ENCODE measurements around the gene LAMC3. TPM values are rescaled to one million over a fixed set of nuclear protein-coding genes. Genes with fewer than 3 reads are reported as not detected.

Gene LAMC3
- total RNA-seq, 4 donors from 2014 or later: 0.82 to 6.6 (median 3.9) TPM

DNA sequence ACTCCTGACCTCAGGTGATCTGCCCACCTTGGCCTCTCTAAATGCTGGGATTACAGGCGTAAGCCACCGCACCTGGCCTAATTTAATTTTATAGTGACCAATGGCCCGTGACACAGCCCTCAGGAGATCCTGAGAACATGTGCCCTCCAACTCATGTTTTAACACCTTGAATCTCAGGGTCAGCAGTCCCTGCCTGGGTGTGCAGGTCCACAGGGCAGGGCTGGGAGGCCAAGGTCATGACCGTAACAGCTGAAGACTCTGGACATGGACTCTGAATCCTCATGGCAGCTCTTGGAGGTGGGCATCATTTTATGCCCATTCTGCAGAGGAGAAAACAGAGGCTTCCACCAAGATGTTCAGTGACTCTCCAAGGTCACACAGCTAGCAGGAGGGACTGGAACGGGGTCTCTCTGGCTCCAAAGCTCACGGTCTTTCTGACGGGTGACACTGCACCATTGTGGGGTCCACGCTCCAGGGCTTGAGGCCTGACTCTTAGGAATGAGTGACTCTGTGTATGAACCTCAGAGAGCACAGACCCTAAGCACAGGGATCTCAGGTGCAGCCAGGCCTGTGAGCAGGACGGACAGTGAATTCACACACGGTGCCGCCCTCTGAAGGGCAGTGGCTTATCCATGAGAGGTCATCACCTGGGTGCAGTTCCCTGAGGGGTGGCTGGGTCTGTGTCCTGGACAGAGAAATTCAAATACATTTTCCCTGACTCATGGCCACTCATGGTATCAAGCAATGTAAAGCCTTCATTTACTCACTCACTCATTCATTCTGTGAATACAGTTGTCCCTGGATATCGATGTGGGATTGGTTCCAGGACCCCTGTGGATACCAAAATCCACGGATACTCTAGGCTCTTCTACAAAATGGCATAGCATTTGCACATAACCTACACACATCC lies 32.8 kb upstream of the LAMC3 start:
- Histone ChIP-seq H3K4me3 (no peak overlapping the region), H3K27ac (no peak overlapping the region), H3K4me1 (no peaks in the 10 kb centered on the region), H3K9me3 (no peaks in the 10 kb centered on the region), H3K27me3 (peaks cover 32% of the 10 kb centered on the region), H3K36me3 (no peaks in the 10 kb centered on the region)
- 80% methylated on average over 13 of the region's 13 CpGs; no CpG with 5 or more reads in 1 of the 2 donors for WGBS, 2 donors (ENCODE audit: low coverage in 1 of 2)
- in situ Hi-C loops (cut with MboI; ENCODE audit: low pct_ligation_motif_present in 1 of 4, low pct_unique_long_range_greater_than_20kb in 1 of 4, low sequenced_read_pairs in 3 of 4): no loop called here
- intact Hi-C loops (cut with DNase I; ENCODE audit: low total_unique reads): no loop called here
- TF ChIP-seq POLR2A (IDR thresholded peaks at IDR 0.05) (no peak), CTCF (IDR thresholded peaks at IDR 0.05) (no peak), EP300 (IDR thresholded peaks at IDR 0.05; ENCODE audit: low read depth) (no peak), POLR2AphosphoS5 (IDR thresholded peaks at IDR 0.05) (no peak)
- no peak for DNase-seq

- H3K9me3 ChIP-seq: no peaks in the 10 kb centered on the region
- DNase-seq: no peak
- peaks cover 19% of the 10 kb centered on the region for H3K27me3 ChIP-seq
- H3K4me3 ChIP-seq: no peak overlapping the region
- intact Hi-C loops (cut with DNase I; ENCODE audit: low total_unique reads): no loop called here
- no peaks in the 10 kb centered on the region for H3K36me3 ChIP-seq
- no peaks in the 10 kb centered on the region for H3K4me1 ChIP-seq
- WGBS, 2 donors (ENCODE audit: low coverage in 1 of 2): 59 to 73% methylated on average over 3 to 16 of the region's 16 CpGs
- H3K27ac ChIP-seq: no peak overlapping the region
- TF ChIP-seq EP300 (IDR thresholded peaks at IDR 0.05; ENCODE audit: low read depth) (no peak), POLR2AphosphoS5 (IDR thresholded peaks at IDR 0.05) (no peak), CTCF (IDR thresholded peaks at IDR 0.05) (no peak)
- in situ Hi-C loops (cut with MboI; ENCODE audit: low pct_ligation_motif_present in 1 of 4, low pct_unique_long_range_greater_than_20kb in 1 of 4, low sequenced_read_pairs in 3 of 4): no loop called here
Measured at GRCh38 chr9:130977811-130978221, 31.2 kb upstream of the LAMC3 start.

- no peak for DNase-seq
- WGBS, 2 donors (ENCODE audit: low coverage in 1 of 2): 75 to 84% methylated on average over 2 to 20 of the region's 20 CpGs
- Histone ChIP-seq H3K4me1 (no peaks in the 10 kb centered on the region), H3K36me3 (no peaks in the 10 kb centered on the region), H3K4me3 (no peak overlapping the region), H3K27ac (no peak overlapping the region), H3K9me3 (no peaks in the 10 kb centered on the region), H3K27me3 (no peaks in the 10 kb centered on the region)
- no peak for TF ChIP-seq POLR2A (IDR thresholded peaks at IDR 0.05)
- no peak for TF ChIP-seq EP300 (IDR thresholded peaks at IDR 0.05; ENCODE audit: low read depth)
- TF ChIP-seq POLR2AphosphoS5 (IDR thresholded peaks at IDR 0.05): no peak
- no peak for TF ChIP-seq CTCF (IDR thresholded peaks at IDR 0.05)
- intact Hi-C loops (cut with DNase I; ENCODE audit: low total_unique reads) (loop anchor here (5.0 kb wide), 1 partner anchor 1988 kb away; no protein-coding TSS in a partner anchor), in situ Hi-C loops (cut with MboI; ENCODE audit: low pct_ligation_motif_present in 1 of 4, low pct_unique_long_range_greater_than_20kb in 1 of 4, low sequenced_read_pairs in 3 of 4) (no loop called here)
Measured at GRCh38 chr9:130979591-130980385, 29.2 kb upstream of the LAMC3 start.

DNA sequence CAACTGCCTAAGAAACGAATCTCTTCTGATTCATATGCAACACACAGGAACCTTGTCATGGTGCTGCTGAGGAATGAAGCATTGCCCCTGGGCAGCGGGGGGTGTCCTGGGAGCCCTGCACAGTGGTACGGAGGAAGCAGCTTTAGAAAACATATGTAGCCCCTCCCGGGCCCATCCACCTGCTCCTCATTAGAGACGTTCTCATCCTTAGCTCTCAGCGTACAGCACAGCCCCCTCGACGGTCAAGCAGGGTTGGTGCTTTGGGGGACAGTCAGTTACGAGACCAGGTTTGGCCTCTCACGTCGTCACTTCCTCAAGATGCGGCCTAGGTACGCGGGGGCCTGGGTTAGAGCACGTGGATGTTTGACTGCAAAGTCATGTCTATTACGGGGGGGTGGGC lies 28.4 kb upstream of the LAMC3 start:
- Histone ChIP-seq H3K36me3 (no peaks in the 10 kb centered on the region), H3K9me3 (no peaks in the 10 kb centered on the region), H3K27me3 (no peaks in the 10 kb centered on the region), H3K4me3 (no peak overlapping the region), H3K27ac (no peak overlapping the region), H3K4me1 (no peaks in the 10 kb centered on the region)
- in situ Hi-C loops (cut with MboI; ENCODE audit: low pct_ligation_motif_present in 1 of 4, low pct_unique_long_range_greater_than_20kb in 1 of 4, low sequenced_read_pairs in 3 of 4): no loop called here
- 74% methylated on average over 16 of the region's 16 CpGs; no CpG with 5 or more reads in 1 of the 2 donors for WGBS, 2 donors (ENCODE audit: low coverage in 1 of 2)
- intact Hi-C loops (cut with DNase I; ENCODE audit: low total_unique reads): loop anchor here (5.0 kb wide), 1 partner anchor 1987 kb away; no protein-coding TSS in a partner anchor
- DNase-seq: no peak
- no peak for TF ChIP-seq POLR2A (IDR thresholded peaks at IDR 0.05)
- no peak for TF ChIP-seq EP300 (IDR thresholded peaks at IDR 0.05; ENCODE audit: low read depth)
- TF ChIP-seq POLR2AphosphoS5 (IDR thresholded peaks at IDR 0.05): no peak
